ENCODE data around the gene COMMD6.

The COMMD6 gene

GRCh38 chr13:75537401-75538365 lies at the start of gene COMMD6:
Gene COMMD6, minus strand, starts transcription at chr13:75537841. Its CDS starts 36 bp downstream, at chr13:75537805.
- peak; percentile 6 for TF ChIP-seq CTCF (IDR thresholded peaks at IDR 0.05; ENCODE audit: control extremely low read depth, extremely low read depth, low read depth, missing control alignments)
- POLR2A ChIA-PET, result no interaction called here
- CTCF ChIA-PET, result interaction anchor here (0.8 to 1.8 kb wide), 5 partner anchors 8 to 30 kb away, joined by 3 to 7 read pairs (median 3); partner anchors contain the start of gene UCHL3
- peak; percentile 88 for DNase-seq (ENCODE audit: extremely low spot score)

GRCh38 chr13:75585153-75585552 lies 47.5 kb upstream of the COMMD6 start:
- no peak for TF ChIP-seq CTCF (IDR thresholded peaks at IDR 0.05; ENCODE audit: control extremely low read depth, extremely low read depth, low read depth, missing control alignments)
- no peak for DNase-seq (ENCODE audit: extremely low spot score)
- ChIA-PET CTCF (interaction anchor here (0.6 to 1.3 kb wide), 3 partner anchors 15 to 227 kb away, joined by 3 to 4 read pairs (median 3); no protein-coding TSS in a partner anchor), POLR2A (no interaction called here)

GRCh38 chr13:75583091-75583490 lies 45.5 kb upstream of the COMMD6 start:
- DNase-seq (ENCODE audit: extremely low spot score), result no peak
- ChIA-PET POLR2A (no interaction called here), CTCF (no interaction called here)
- no peak for TF ChIP-seq CTCF (IDR thresholded peaks at IDR 0.05; ENCODE audit: control extremely low read depth, extremely low read depth, low read depth, missing control alignments)

GRCh38 chr13:75581874-75582640 lies 44.4 kb upstream of the COMMD6 start:
- POLR2A ChIA-PET, result no interaction called here
- TF ChIP-seq CTCF (IDR thresholded peaks at IDR 0.05; ENCODE audit: control extremely low read depth, extremely low read depth, low read depth, missing control alignments), result no peak

GRCh38 chr13:75579529-75579928 lies 41.9 kb upstream of the COMMD6 start:
- POLR2A ChIA-PET, result no interaction called here
- no peak for TF ChIP-seq CTCF (IDR thresholded peaks at IDR 0.05; ENCODE audit: control extremely low read depth, extremely low read depth, low read depth, missing control alignments)
- DNase-seq (ENCODE audit: extremely low spot score), result no peak
- CTCF ChIA-PET, result interaction anchor here (1.1 kb wide), 1 partner anchor 30 kb away, joined by 4 read pairs; the partner anchor contains the start of gene UCHL3

More at GRCh38 chr13:75581874-75582640, 44.4 kb upstream of the COMMD6 start:
- no peak for DNase-seq (ENCODE audit: extremely low spot score)
- CTCF ChIA-PET, result no interaction called here

- DNase-seq (ENCODE audit: extremely low spot score), result no peak
- CTCF ChIA-PET, result interaction anchor here (0.8 kb wide), 1 partner anchor 8 kb away, joined by 3 read pairs; no protein-coding TSS in a partner anchor
- POLR2A ChIA-PET, result no interaction called here
- TF ChIP-seq CTCF (IDR thresholded peaks at IDR 0.05; ENCODE audit: control extremely low read depth, extremely low read depth, low read depth, missing control alignments), result no peak
These were observed 31.9 kb upstream of the COMMD6 start for GRCh38 chr13:75569576-75569975.
